H1 (cell line): ENCODE results near the gene GPC2. TPM values are rescaled to one million over a fixed set of nuclear protein-coding genes. Genes with fewer than 3 reads are reported as not detected.

Experiments
- CTBP2 ChIP-seq: IDR thresholded peaks from 2 replicates; pipeline ENCODE4 v1.7.0; 2011; ENCODE audit warnings: borderline replicate concordance, mild to moderate bottlenecking, moderate library complexity, mixed read lengths, low read length; ENCODE audit not compliant: insufficient read depth, insufficient read length
- GTF2F1 ChIP-seq: IDR thresholded peaks from 2 replicates; pipeline ENCODE4 v1.6.1; 2012; ENCODE audit warnings: low read depth, low read length, improper control_type of control experiment, borderline replicate concordance
- HDAC6 ChIP-seq: IDR thresholded peaks from one replicate; pipeline ENCODE4 v1.7.1; 2012; ENCODE audit warnings: low read depth, mild to moderate bottlenecking, inconsistent platforms, low read length, moderate library complexity
- TBP ChIP-seq: IDR thresholded peaks from 2 replicates; pipeline ENCODE4 v1.6.1; 2011; ENCODE audit warnings: low read depth, low read length, improper control_type of control experiment
- polyA plus RNA-seq, 7 experiments: library from polyadenylated mRNA; depleted of rRNA in 3 of 7; stranded (reverse) in 5 of 7; unstranded in 2 of 7; fragments of >200 nt in 5 of 7; fragments of 200-250 nt in 2 of 7; gene quantifications; 1 replicate in 5 of 7; 2 replicates in 1 of 7; 4 replicates in 1 of 7; pipeline versions ENCODE4 v1.2.1 to v1.2.3, GENCODE V29; 2011 to 2013; ENCODE audit warnings: missing spikeins in 2 of 7, mixed read lengths in 2 of 7
- total RNA-seq: library from RNA; stranded (reverse); fragmentation: NEBNext Ultra II Directional; extraction: Animal tissue kit (Norgen Biotek cat#: 25700); gene quantifications from 2 replicates; pipeline ENCODE4 v1.2.1, GENCODE V29; 2021

The GPC2 gene
- total and polyA plus RNA-seq, 2 of the 8 experiments (the other 6 are each of a cell fraction or from before 2014, with no cell fraction given) = 25.3 to 44.8 TPM

DNA sequence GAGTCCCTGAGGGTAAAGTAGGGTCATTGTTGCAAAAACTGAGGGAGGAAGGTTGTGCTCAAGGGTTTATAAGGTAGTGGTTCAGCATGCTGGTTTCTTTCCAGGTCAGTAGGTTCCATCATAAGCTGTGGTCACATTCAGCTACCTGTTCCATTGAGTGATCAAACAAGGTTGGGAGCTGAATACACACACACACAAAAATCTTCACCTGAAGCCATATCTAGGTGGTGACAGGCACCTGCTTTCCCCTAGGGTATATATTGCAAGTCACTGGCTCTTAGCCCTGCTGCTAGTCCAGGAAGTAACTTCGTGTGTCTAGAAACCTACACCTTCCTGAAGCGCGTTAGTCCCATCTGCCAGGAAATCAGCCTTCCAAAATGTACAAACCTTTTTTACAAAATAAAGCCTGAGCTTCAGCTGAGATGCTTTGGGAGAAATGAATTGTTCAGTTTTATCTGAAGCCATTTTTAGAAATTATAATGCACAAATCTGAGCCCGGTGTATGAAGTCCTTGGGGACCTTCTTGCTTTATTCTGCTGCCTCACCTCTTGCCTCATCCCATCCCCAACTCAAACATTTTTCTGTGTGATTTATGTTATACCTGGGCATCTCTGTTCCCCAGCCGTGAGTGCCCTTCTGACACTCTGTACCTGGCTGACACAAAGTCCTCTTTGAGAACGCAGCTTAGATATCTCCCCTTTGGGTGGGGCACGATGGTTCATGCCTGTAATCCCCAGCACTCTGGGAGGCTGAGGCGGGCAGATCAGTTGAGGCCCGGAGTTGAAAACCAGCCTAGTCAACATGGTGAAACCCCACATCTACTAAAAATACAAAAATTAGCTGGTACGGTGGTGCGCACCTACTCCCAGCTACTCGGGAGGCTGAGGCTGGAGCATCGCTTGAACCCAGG lies 39.1 kb downstream of the GPC2 start (continued):
- TF ChIP-seq HDAC6 (no peak), GTF2F1 (no peak), CTBP2 (no peak), TBP (no peak)
- TF ChIP-seq, all 59 proteins: peak for 0
